ENCODE results near the gene LAPTM5.

The LAPTM5 gene

DNA sequence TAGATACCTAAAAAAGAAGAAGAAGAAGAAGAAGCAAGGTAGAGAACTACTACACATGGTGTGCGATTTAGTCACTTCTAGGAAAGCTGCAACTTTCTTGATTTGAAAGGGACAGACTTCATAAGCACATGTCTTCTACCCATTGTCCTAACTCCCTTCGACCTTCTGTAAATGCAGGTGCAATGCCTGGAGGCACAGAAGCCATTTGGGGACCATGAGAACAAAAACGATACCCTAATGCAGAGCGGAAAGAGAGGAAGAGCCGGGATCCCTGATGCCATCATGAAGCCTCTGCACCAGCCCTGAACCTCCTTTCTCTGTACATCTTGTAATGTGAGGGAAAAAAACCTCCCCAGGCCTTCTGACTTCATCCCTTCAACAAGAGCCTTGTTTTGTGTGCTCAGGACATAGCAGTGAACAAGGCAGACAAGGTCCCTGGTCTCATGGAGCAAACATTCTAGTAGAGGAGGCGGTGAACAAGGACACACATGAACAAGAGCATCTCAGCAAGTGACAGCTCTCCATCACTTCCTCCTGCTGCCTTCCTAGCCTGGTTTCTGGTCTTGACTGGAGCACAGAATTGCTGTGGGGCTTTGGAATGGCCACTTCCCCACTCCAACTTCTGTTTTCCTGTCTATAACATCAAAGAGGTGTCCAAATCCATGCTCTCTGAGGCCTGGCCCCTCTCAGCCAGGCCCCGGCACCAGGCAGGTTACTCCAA, 5.5 kb upstream of the LAPTM5 start:
- no peak for DNase-seq (ENCODE audit: extremely low spot score)
- no peak for TF ChIP-seq FOXK2 (IDR thresholded peaks at IDR 0.05)
- no peak for TF ChIP-seq FOXM1 (IDR thresholded peaks at IDR 0.05; ENCODE audit: borderline replicate concordance)
- no peak for TF ChIP-seq SP1 (IDR thresholded peaks at IDR 0.05)
- no peak for TF ChIP-seq FOXA1 (IDR thresholded peaks at IDR 0.05)
- TF ChIP-seq ARNT (IDR thresholded peaks at IDR 0.05): no peak
- no peak for TF ChIP-seq LEF1 (IDR thresholded peaks at IDR 0.05; ENCODE audit: borderline replicate concordance)
- ChIA-PET POLR2A (no interaction called here), CTCF (interaction anchor here (0.9 to 1.4 kb wide), 3 partner anchors 14 to 44 kb away, joined by 3 to 6 read pairs (median 4); no protein-coding TSS in a partner anchor)

DNA sequence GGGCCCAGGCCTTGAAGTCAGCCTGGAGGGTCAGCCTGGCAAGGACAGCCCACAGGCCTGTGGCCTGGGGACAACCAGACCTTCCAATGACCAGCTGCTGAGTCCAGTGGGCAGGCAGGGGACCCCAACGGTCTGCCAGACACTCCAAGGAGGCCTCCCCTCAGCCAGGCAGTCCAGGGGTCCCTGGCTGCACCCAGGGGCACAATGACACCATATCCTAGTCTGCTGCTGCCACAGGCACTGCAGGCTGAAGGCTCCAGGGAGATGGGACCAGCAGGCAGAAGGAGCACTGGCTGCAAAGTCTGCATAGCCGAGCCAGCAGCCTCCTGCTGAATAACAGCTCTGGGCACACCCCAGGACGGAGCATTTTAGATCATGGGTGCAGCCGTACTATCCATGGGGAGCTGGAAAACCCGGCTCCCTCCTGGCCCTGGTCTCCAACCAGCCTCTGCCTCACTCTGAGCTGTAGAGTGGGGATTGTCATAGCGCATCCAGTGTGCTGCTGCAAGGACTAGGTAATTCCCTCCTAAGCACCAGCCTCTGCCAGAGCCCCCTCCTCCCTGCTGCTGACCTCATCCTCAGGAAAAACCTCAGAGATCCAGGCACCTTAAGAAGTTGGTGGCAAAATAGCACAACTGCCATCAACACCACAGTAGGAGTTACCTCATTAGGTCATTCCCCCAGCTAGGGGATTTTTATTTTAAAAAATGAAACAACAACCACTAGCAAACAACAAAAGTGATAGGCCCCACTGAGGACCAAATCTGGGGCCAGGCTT, 4.8 kb upstream of the LAPTM5 start:
- ChIA-PET CTCF (interaction anchor here (1.0 to 1.4 kb wide), 3 partner anchors 15 to 44 kb away, joined by 4 to 6 read pairs (median 4); no protein-coding TSS in a partner anchor), POLR2A (no interaction called here)
- TF ChIP-seq ARNT (IDR thresholded peaks at IDR 0.05) (no peak), SUZ12 (IDR thresholded peaks at IDR 0.05) (no peak), FOXA1 (IDR thresholded peaks at IDR 0.05) (no peak), L3MBTL2 (conservative IDR thresholded peaks at IDR 0.05) (no peak), HDGF (IDR thresholded peaks at IDR 0.05; ENCODE audit: borderline replicate concordance) (no peak), BHLHE40 (IDR thresholded peaks at IDR 0.05; ENCODE audit: borderline replicate concordance) (no peak), ZNF384 (IDR thresholded peaks at IDR 0.05) (no peak), LEF1 (IDR thresholded peaks at IDR 0.05; ENCODE audit: borderline replicate concordance) (no peak), CTBP1 (IDR thresholded peaks at IDR 0.05; ENCODE audit: borderline replicate concordance) (no peak), SP1 (IDR thresholded peaks at IDR 0.05) (no peak), FOXM1 (IDR thresholded peaks at IDR 0.05; ENCODE audit: borderline replicate concordance) (no peak), TARDBP (IDR thresholded peaks at IDR 0.05) (no peak), NFRKB (IDR thresholded peaks at IDR 0.05) (no peak)
- TF ChIP-seq, protein P1, sequence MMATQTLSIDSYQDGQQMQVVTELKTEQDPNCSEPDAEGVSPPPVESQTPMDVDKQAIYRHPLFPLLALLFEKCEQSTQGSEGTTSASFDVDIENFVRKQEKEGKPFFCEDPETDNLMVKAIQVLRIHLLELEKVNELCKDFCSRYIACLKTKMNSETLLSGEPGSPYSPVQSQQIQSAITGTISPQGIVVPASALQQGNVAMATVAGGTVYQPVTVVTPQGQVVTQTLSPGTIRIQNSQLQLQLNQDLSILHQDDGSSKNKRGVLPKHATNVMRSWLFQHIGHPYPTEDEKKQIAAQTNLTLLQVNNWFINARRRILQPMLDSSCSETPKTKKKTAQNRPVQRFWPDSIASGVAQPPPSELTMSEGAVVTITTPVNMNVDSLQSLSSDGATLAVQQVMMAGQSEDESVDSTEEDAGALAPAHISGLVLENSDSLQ (IDR thresholded peaks at IDR 0.05): no peak
- no peak for DNase-seq (ENCODE audit: extremely low spot score)

DNA sequence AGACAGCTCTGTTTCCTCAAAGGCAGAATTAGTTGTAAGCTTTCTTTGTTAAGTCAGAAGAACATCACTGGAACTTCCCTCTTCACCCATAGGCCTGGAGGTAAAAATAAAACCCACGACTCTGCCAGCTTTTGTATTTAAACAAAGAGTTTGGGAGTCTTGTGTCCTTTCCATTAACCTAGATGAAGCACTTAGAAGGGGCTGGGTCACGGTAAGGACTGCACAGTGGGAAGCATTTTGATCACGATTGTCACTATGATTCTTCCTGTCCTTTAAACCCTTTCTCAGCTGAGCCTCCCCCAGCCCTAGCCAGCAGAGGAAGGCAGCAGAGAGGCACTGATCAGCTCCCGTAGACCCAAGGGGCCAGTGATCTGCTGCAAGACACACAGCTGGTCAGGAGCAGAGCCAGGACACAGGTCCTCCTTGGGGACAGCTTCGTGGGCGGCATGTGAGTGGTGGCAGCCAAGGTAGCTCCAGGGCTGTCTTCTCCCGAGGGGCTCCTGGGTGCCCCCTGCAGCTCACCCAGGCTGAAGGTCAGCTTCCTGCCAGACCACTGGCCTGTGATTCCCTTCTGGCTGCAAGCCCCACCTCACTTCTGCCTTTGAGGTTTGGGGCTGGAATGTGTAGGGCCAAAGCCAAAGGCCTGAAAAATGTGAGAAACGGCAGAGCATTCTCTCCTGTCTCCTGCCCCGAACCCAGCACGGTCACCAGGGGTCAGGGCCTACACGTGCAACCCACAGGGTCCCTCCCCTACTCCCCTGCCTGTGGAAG, 4.0 kb upstream of the LAPTM5 start:
- DNase-seq (ENCODE audit: extremely low spot score): no peak
- TF ChIP-seq L3MBTL2 (conservative IDR thresholded peaks at IDR 0.05) (no peak), FOXA1 (IDR thresholded peaks at IDR 0.05) (no peak), CTBP1 (IDR thresholded peaks at IDR 0.05; ENCODE audit: borderline replicate concordance) (no peak), SP1 (IDR thresholded peaks at IDR 0.05) (no peak), ELF4 (IDR thresholded peaks at IDR 0.05) (no peak), TARDBP (IDR thresholded peaks at IDR 0.05) (no peak), SUZ12 (IDR thresholded peaks at IDR 0.05) (no peak), HDGF (IDR thresholded peaks at IDR 0.05; ENCODE audit: borderline replicate concordance) (no peak), ARNT (IDR thresholded peaks at IDR 0.05) (no peak), NFRKB (IDR thresholded peaks at IDR 0.05) (no peak), LEF1 (IDR thresholded peaks at IDR 0.05; ENCODE audit: borderline replicate concordance) (no peak), BHLHE40 (IDR thresholded peaks at IDR 0.05; ENCODE audit: borderline replicate concordance) (no peak), ZNF384 (IDR thresholded peaks at IDR 0.05) (no peak), FOXK2 (IDR thresholded peaks at IDR 0.05) (no peak), FOXM1 (IDR thresholded peaks at IDR 0.05; ENCODE audit: borderline replicate concordance) (no peak)
- TF ChIP-seq, protein P1 (IDR thresholded peaks at IDR 0.05): no peak
- CTCF ChIA-PET: interaction anchor here (1.0 to 1.4 kb wide), 2 partner anchors 16 to 43 kb away, joined by 4 to 6 read pairs; no protein-coding TSS in a partner anchor
- POLR2A ChIA-PET: no interaction called here

DNA sequence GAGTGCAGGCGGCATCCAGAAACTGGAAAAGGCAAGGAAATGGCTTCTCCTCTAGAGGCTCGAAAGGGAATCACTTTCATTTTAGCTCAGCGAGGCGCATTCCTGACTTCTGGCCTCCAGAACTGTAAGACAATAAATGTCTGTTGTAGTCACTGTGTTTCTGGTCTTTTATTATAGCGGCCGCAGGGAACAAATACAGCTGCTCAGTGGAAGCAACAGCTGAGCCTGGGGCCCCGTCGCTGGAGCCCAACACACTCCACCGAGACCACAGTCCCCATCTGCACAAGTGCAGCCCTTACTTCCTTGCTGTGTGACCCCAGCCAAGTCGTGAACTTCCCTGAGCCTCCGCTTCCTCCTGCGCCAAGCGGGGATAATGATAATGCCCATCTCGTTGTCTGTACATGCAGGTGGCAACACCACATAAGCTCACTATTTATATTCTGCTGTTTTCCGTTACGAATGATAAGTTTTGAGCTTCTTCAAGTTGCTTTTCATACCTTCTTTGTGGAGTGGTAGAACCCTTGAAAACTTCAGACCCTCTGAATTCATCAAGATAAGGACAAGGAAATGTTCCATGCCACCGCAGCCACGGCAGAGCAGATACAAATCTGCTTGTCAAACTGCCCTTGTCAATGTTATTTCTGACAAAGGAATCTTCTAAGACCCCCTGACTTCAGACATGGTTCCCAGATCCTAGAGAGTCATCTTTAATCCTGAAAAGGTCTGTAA, 3.2 kb upstream of the LAPTM5 start:
- CTCF ChIA-PET: no interaction called here
- no peak for DNase-seq (ENCODE audit: extremely low spot score)
- POLR2A ChIA-PET: no interaction called here
- TF ChIP-seq ELF4 (IDR thresholded peaks at IDR 0.05) (no peak), FOXA1 (IDR thresholded peaks at IDR 0.05) (no peak)

DNA sequence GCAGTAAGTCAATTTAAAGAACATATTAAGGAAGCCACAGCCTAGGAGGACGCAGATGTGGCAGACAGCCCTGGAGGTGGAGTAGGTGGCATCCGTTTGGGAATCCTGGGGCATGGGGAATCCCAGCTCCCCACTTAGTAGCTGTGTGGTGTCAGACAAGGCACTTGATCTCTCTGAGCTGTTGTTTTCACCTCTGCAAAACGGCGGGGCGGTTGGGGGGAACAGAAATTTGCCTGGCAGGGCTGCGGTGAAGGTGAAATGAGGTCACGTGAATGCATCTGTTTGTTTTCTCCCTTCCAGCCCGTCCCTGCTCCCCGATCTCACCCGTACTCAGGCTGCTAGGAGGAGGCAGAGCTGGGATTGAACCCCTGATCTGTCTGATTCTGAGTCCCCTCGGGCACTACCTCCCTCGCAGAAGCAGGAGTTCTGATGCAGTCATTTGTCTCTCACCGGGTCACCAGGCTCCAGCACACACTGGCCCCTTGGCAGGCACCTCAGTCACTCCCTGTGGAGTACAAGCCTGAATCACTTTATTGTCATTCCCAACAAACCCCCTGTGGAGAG, 2.2 kb upstream of the LAPTM5 start:
- CTCF ChIA-PET: interaction anchor here (0.8 kb wide), 1 partner anchor 398 kb away, joined by 3 read pairs; no protein-coding TSS in a partner anchor
- TF ChIP-seq ELF4 (IDR thresholded peaks at IDR 0.05) (no peak), FOXA1 (IDR thresholded peaks at IDR 0.05) (no peak), BHLHE40 (IDR thresholded peaks at IDR 0.05; ENCODE audit: borderline replicate concordance) (no peak), NFRKB (IDR thresholded peaks at IDR 0.05) (no peak), FOXK2 (IDR thresholded peaks at IDR 0.05) (no peak), TARDBP (IDR thresholded peaks at IDR 0.05) (no peak), ZNF384 (IDR thresholded peaks at IDR 0.05) (no peak), LEF1 (IDR thresholded peaks at IDR 0.05; ENCODE audit: borderline replicate concordance) (no peak), CTBP1 (IDR thresholded peaks at IDR 0.05; ENCODE audit: borderline replicate concordance) (no peak), ARNT (IDR thresholded peaks at IDR 0.05) (no peak), SUZ12 (IDR thresholded peaks at IDR 0.05) (no peak), SP1 (IDR thresholded peaks at IDR 0.05) (no peak), FOXM1 (IDR thresholded peaks at IDR 0.05; ENCODE audit: borderline replicate concordance) (no peak), HDGF (IDR thresholded peaks at IDR 0.05; ENCODE audit: borderline replicate concordance) (no peak), L3MBTL2 (conservative IDR thresholded peaks at IDR 0.05) (no peak)
- TF ChIP-seq, protein P1 (IDR thresholded peaks at IDR 0.05): no peak
- no peak for DNase-seq (ENCODE audit: extremely low spot score)
- POLR2A ChIA-PET: no interaction called here

All from HEK293T (cell line).